H1 (cell line): Measurements from ENCODE around the gene COPG1. TPM values are rescaled to one million over a fixed set of nuclear protein-coding genes. Genes with fewer than 3 reads are reported as not detected.
A peak's percentile ranks its signal among the peaks of the same experiment; 100 is the strongest.

ENCODE experiments used
- ATF3 ChIP-seq: IDR thresholded peaks from 2 replicates; pipeline ENCODE4 v1.6.1; 2011; ENCODE audit warnings: low read depth, mild to moderate bottlenecking, low read length; ENCODE audit not compliant: insufficient read depth
- CEBPB ChIP-seq: IDR thresholded peaks from 2 replicates; pipeline ENCODE4 v1.6.1; 2012; ENCODE audit warnings: low read depth, low read length
- CTBP2 ChIP-seq: IDR thresholded peaks from 2 replicates; pipeline ENCODE4 v1.7.0; 2011; ENCODE audit warnings: borderline replicate concordance, mild to moderate bottlenecking, moderate library complexity, mixed read lengths, low read length; ENCODE audit not compliant: insufficient read depth, insufficient read length
- EGR1 ChIP-seq: IDR thresholded peaks from 2 replicates; pipeline ENCODE4 v1.6.1; 2011; ENCODE audit warnings: low read depth, low read length, borderline replicate concordance
- EP300 ChIP-seq, 2 experiments: IDR thresholded peaks; 1 replicate in 1 of 2; 2 replicates in 1 of 2; pipeline ENCODE4 v1.6.1; 2011 to 2012; ENCODE audit warnings: low read depth in 2 of 2, low read length in 2 of 2, mild to moderate bottlenecking in 2 of 2, borderline replicate concordance in 1 of 2, inconsistent platforms in 1 of 2, moderate library complexity in 1 of 2
- EZH2 ChIP-seq: fragments of 200-600 bp; sonication (generic); IDR thresholded peaks from 2 replicates; pipeline ENCODE4 v1.7.1; 2012; ENCODE audit warnings: low read depth, mild to moderate bottlenecking, moderate library complexity, low read length, inconsistent platforms; ENCODE audit not compliant: severe bottlenecking
- GTF2F1 ChIP-seq: IDR thresholded peaks from 2 replicates; pipeline ENCODE4 v1.6.1; 2012; ENCODE audit warnings: low read depth, low read length, improper control_type of control experiment, borderline replicate concordance
- HDAC2 ChIP-seq, 2 experiments: fragments of 300-600 bp in 1 of 2; sonication (generic) in 1 of 2; IDR thresholded peaks; 2 replicates each; pipeline ENCODE4 v1.6.1; 2011 to 2012; ENCODE audit warnings: low read depth in 2 of 2, low read length in 2 of 2, mild to moderate bottlenecking in 2 of 2, moderate library complexity in 2 of 2, borderline replicate concordance in 1 of 2, inconsistent platforms in 1 of 2
- MAFK ChIP-seq: IDR thresholded peaks from 2 replicates; pipeline ENCODE4 v1.6.1; 2012; ENCODE audit warnings: low read depth, mild to moderate bottlenecking, improper control_type of control experiment, low read length
- PHF8 ChIP-seq: fragments of 200-600 bp; sonication (generic); conservative IDR thresholded peaks from 2 replicates; pipeline ENCODE4 v1.7.1; 2012; ENCODE audit warnings: low read depth, mild to moderate bottlenecking, inconsistent platforms, low read length, moderate library complexity
- POU5F1 ChIP-seq: IDR thresholded peaks from 2 replicates; pipeline ENCODE4 v1.6.1; 2011; ENCODE audit warnings: low read depth, mild to moderate bottlenecking, low read length, moderate library complexity
- RFX5 ChIP-seq: IDR thresholded peaks from 2 replicates; pipeline ENCODE4 v1.6.1; 2011; ENCODE audit warnings: low read depth, low read length, improper control_type of control experiment, borderline replicate concordance
- RNF2 ChIP-seq: fragments of 200-900, 300-1000 bp; sonication (generic); IDR thresholded peaks from 2 replicates; pipeline ENCODE4 v1.7.1; 2016; ENCODE audit warnings: borderline replicate concordance, low read depth, mild to moderate bottlenecking, antibody characterized with exemption, low read length; ENCODE audit not compliant: poor library complexity, severe bottlenecking; ENCODE audit errors: missing control alignments
- SAP30 ChIP-seq: fragments of 300-600 bp; sonication (generic); IDR thresholded peaks from 2 replicates; pipeline ENCODE4 v1.7.1; 2012; ENCODE audit warnings: low read length, moderate library complexity, mild to moderate bottlenecking, inconsistent platforms; ENCODE audit not compliant: insufficient read depth, insufficient replicate concordance
- SIN3A ChIP-seq, 2 experiments: IDR thresholded peaks in 1 of 2; conservative IDR thresholded peaks in 1 of 2; 2 replicates each; pipeline ENCODE4 v1.6.1; 2011 to 2012; ENCODE audit warnings: low read length in 2 of 2, improper control_type of control experiment in 1 of 2, low read depth in 1 of 2, mild to moderate bottlenecking in 1 of 2
- SP1 ChIP-seq: IDR thresholded peaks from 2 replicates; pipeline ENCODE4 v1.6.1; 2011; ENCODE audit warnings: low read depth, low read length
- SUZ12 ChIP-seq: fragments of 200-600 bp; sonication (generic); IDR thresholded peaks from 2 replicates; pipeline ENCODE4 v1.6.1; 2012; ENCODE audit warnings: mild to moderate bottlenecking, inconsistent platforms, low read length, moderate library complexity, mixed read lengths
- TAF1 ChIP-seq: IDR thresholded peaks from 2 replicates; pipeline ENCODE4 v1.6.1; 2011; ENCODE audit warnings: mild to moderate bottlenecking, low read depth, low read length
- TCF12 ChIP-seq: IDR thresholded peaks from 2 replicates; pipeline ENCODE4 v1.6.1; 2011; ENCODE audit warnings: low read depth, mild to moderate bottlenecking, low read length
- TEAD4 ChIP-seq: IDR thresholded peaks from 2 replicates; pipeline ENCODE4 v1.6.1; 2012; ENCODE audit warnings: low read depth, low read length, inconsistent platforms, mixed read lengths
- polyA plus RNA-seq, 7 experiments: library from polyadenylated mRNA; depleted of rRNA in 3 of 7; stranded (reverse) in 5 of 7; unstranded in 2 of 7; fragments of >200 nt in 5 of 7; fragments of 200-250 nt in 2 of 7; gene quantifications; 1 replicate in 5 of 7; 2 replicates in 1 of 7; 4 replicates in 1 of 7; pipeline versions ENCODE4 v1.2.1 to v1.2.3, GENCODE V29; 2011 to 2013; ENCODE audit warnings: missing spikeins in 2 of 7, mixed read lengths in 2 of 7
- total RNA-seq: library from RNA; stranded (reverse); fragmentation: NEBNext Ultra II Directional; extraction: Animal tissue kit (Norgen Biotek cat#: 25700); gene quantifications from 2 replicates; pipeline ENCODE4 v1.2.1, GENCODE V29; 2021
- TF ChIP-seq, protein P1 (sequence below): IDR thresholded peaks from 2 replicates; pipeline ENCODE4 v1.6.1; 2012; ENCODE audit warnings: inconsistent platforms

The COPG1 gene
- total and polyA plus RNA-seq, 2 of the 8 experiments (the other 6 are each of a cell fraction or from before 2014, with no cell fraction given): 52.7 to 106 TPM

GRCh38 chr3:129316248-129317013, 67.0 kb downstream of the COPG1 start (continued):
- TF ChIP-seq TEAD4: no peak
- peak; percentile 36 for TF ChIP-seq SAP30
- no peak for TF ChIP-seq MAFK
- TF ChIP-seq, protein P1, sequence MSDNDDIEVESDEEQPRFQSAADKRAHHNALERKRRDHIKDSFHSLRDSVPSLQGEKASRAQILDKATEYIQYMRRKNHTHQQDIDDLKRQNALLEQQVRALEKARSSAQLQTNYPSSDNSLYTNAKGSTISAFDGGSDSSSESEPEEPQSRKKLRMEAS: peak; percentile 77
- TF ChIP-seq POU5F1: no peak
- TF ChIP-seq SP1: peak; percentile 48; the same call in 1 of the 2 replicates
- TF ChIP-seq GTF2F1: peak; percentile 98
- TF ChIP-seq EP300 (IDR thresholded peaks at IDR 0.05; ENCODE audit: borderline replicate concordance in 1 of 2, low read depth in 2 of 2, low read length in 2 of 2): peak in 1 of 2 experiments; percentile 74; a peak in 1 of 3 replicates
- no peak for TF ChIP-seq CEBPB
- TF ChIP-seq SUZ12: no peak
- TF ChIP-seq CTBP2: peak; percentile 32
- TF ChIP-seq SIN3A (conservative IDR thresholded peaks at IDR 0.05 in 1 of 2, IDR thresholded peaks at IDR 0.05 in 1 of 2; ENCODE audit: low read depth in 1 of 2, low read length in 2 of 2): peak; percentile 76 to 92; a peak in 3 of 4 replicates
- TF ChIP-seq EGR1: no peak; the same call in 1 of the 2 replicates
- TF ChIP-seq PHF8: peak; percentile 36; the same call in 1 of the 2 replicates
- TF ChIP-seq HDAC2 (IDR thresholded peaks at IDR 0.05; ENCODE audit: borderline replicate concordance in 1 of 2, low read depth in 2 of 2, low read length in 2 of 2): no peak
- peak; percentile 62; the same call in 1 of the 2 replicates for TF ChIP-seq TCF12
- peak; percentile 98 for TF ChIP-seq TAF1
- TF ChIP-seq EZH2: no peak
- no peak for TF ChIP-seq RNF2
- no peak for TF ChIP-seq RFX5
- TF ChIP-seq ATF3: 0 out of 2 replicates have a peak, but pooled peaks have one; percentile 22
